Mucosa of descending colon (tissue), 3 donors: ENCODE results near the gene SERPIND1. TPM values are rescaled to one million over a fixed set of nuclear protein-coding genes. Genes with fewer than 3 reads are reported as not detected.

Source experiments
- ATAC-seq: fragments of 200-7000 bp; cut with Tn5 transposase; one replicate; pipeline ENCODE4 v1.9.1; 2020; ENCODE audit warnings: mild to moderate bottlenecking, moderate library complexity
- DNase-seq, 3 donors: peaks; one replicate each; pipeline ENCODE4 v3.0.0-alpha.2; 2020
- H3K36me3 ChIP-seq: fragments of 200-600 bp; one replicate; pipeline ENCODE4 v1.8.0; 2021; ENCODE audit warnings: low read depth, mild to moderate bottlenecking
- H3K4me1 ChIP-seq: fragments of 200-600 bp; one replicate; pipeline ENCODE4 v1.8.0; 2021; ENCODE audit warnings: low read depth, mild to moderate bottlenecking
- H3K4me3 ChIP-seq: fragments of 200-600 bp; one replicate; pipeline ENCODE4 v1.8.0; 2021; ENCODE audit warnings: mild to moderate bottlenecking
- H3K9me3 ChIP-seq: fragments of 200-600 bp; one replicate; pipeline ENCODE4 v1.8.0; 2021; ENCODE audit warnings: mild to moderate bottlenecking
- CTCF ChIP-seq: fragments of 200-600 bp; IDR thresholded peaks from one replicate; pipeline ENCODE4 v1.8.0; 2022; ENCODE audit warnings: antibody characterized with exemption, mild to moderate bottlenecking
- intact Hi-C, 2 donors: fragments of 100-400 bp; cut with DNase I in 1 of 2; cut with micrococcal nuclease in 1 of 2; formaldehyde crosslinking; loops; one replicate each; pipeline versions ENCODE4 v1.11.0 to v1.11.1; 2022; cut with DNase I, micrococcal nuclease
- total RNA-seq, 3 donors: library from RNA; stranded (reverse); fragmentation: NEBNext Ultra II Directional in 2 of 3; extraction: Animal tissue kit (Norgen Biotek cat#: 25700) in 2 of 3; gene quantifications; one replicate each; pipeline versions ENCODE4 v1.2.1 to v1.2.4, GENCODE V29; 2021 to 2023
- donor health status: DM: no; HTN: no; CAD: no; lungs with moderate emphysema.
- donor health status: DM: no; HTN: no; CAD: no.
- donor health status: DM: no; HTN: yes; CAD: no.

SERPIND1 gene
- total RNA-seq, 3 donors from 2014 or later, result not detected

- no peaks in the 10 kb centered on the region for H3K36me3 ChIP-seq
- DNase-seq (no peak), ATAC-seq (no peak)
- TF ChIP-seq CTCF, result no peak
- H3K9me3 ChIP-seq, result no peaks in the 10 kb centered on the region
- intact Hi-C loops, result no loop called here
- peaks cover 6% of the 10 kb centered on the region for H3K4me1 ChIP-seq
- H3K4me3 ChIP-seq, result no peak overlapping the region
Observed at GRCh38 chr22:20774882-20775281, 969 bp downstream of the SERPIND1 start.

GRCh38 chr22:20775342-20775895 is 1.5 kb downstream of the SERPIND1 start:
- no peak for TF ChIP-seq CTCF
- intact Hi-C loops, result no loop called here
- no peaks in the 10 kb centered on the region for H3K9me3 ChIP-seq
- no peaks in the 10 kb centered on the region for H3K36me3 ChIP-seq
- H3K4me3 ChIP-seq, result no peak overlapping the region
- DNase-seq, result no peak
- peaks cover 6% of the 10 kb centered on the region for H3K4me1 ChIP-seq
- ATAC-seq, result no peak

- intact Hi-C loops, result no loop called here
- TF ChIP-seq CTCF, result no peak
- Histone ChIP-seq H3K4me1 (peaks cover 6% of the 10 kb centered on the region), H3K9me3 (no peaks in the 10 kb centered on the region), H3K4me3 (no peak overlapping the region), H3K36me3 (no peaks in the 10 kb centered on the region)
- no peak for DNase-seq
- ATAC-seq, result no peak
Observed at GRCh38 chr22:20776624-20777405, 2.9 kb downstream of the SERPIND1 start.

GRCh38 chr22:20777420-20778177 is 3.7 kb downstream of the SERPIND1 start:
- no peaks in the 10 kb centered on the region for H3K36me3 ChIP-seq
- H3K4me1 ChIP-seq, result peaks cover 6% of the 10 kb centered on the region
- TF ChIP-seq CTCF, result no peak
- peak in 1 of 3 donors; percentile 64 for DNase-seq
- intact Hi-C loops, result no loop called here
- ATAC-seq, result peak; percentile 96
- H3K4me3 ChIP-seq, result no peak overlapping the region
- no peaks in the 10 kb centered on the region for H3K9me3 ChIP-seq

- Histone ChIP-seq H3K4me3 (no peak overlapping the region), H3K9me3 (no peaks in the 10 kb centered on the region), H3K36me3 (no peaks in the 10 kb centered on the region), H3K4me1 (peaks cover 6% of the 10 kb centered on the region)
- no peak for TF ChIP-seq CTCF
- ATAC-seq (no peak), DNase-seq (no peak)
- intact Hi-C loops, result no loop called here
Observed at GRCh38 chr22:20779014-20779817, 5.3 kb downstream of the SERPIND1 start.
